Neural progenitor cell (in vitro differentiated cells): ENCODE results near the gene ADGRD1.

Source experiments
- EZH2 ChIP-seq: fragments of 200-600 bp; sonication (generic); IDR thresholded peaks from 2 replicates; pipeline ENCODE4 v1.6.1; 2017; ENCODE audit warnings: antibody characterized with exemption, mild to moderate bottlenecking, moderate library complexity
- EZH2phosphoT487 ChIP-seq: fragments of 200-600 bp; sonication (generic); IDR thresholded peaks from 2 replicates; pipeline ENCODE4 v1.6.1; 2017; ENCODE audit warnings: antibody characterized with exemption
- TF ChIP-seq, protein P1 (sequence below): fragments of 200-600 bp; sonication (generic); IDR thresholded peaks from 2 replicates; pipeline ENCODE4 v1.5.1; 2017; ENCODE audit warnings: antibody characterized with exemption, mild to moderate bottlenecking

DNA sequence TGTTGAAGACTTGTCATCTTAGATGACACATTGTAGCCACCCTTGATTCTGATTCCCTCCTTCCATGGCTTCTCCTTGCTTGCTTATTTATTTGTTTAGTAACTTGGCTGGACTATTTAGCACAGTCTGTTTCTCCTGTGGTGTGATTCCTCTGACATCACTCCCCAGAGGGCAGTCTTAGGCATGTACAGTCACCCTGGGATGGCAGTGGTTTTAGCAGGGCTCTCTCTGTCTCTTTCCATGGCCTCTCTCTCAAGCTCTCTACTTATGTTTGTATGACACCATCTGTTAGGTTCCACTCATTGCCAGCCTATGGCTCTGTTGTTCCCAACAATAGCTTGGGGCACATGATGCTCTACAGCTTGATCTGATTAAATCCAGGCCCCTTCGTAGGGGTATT lies 158.3 kb downstream of the ADGRD1 start:
- TF ChIP-seq, protein P1, sequence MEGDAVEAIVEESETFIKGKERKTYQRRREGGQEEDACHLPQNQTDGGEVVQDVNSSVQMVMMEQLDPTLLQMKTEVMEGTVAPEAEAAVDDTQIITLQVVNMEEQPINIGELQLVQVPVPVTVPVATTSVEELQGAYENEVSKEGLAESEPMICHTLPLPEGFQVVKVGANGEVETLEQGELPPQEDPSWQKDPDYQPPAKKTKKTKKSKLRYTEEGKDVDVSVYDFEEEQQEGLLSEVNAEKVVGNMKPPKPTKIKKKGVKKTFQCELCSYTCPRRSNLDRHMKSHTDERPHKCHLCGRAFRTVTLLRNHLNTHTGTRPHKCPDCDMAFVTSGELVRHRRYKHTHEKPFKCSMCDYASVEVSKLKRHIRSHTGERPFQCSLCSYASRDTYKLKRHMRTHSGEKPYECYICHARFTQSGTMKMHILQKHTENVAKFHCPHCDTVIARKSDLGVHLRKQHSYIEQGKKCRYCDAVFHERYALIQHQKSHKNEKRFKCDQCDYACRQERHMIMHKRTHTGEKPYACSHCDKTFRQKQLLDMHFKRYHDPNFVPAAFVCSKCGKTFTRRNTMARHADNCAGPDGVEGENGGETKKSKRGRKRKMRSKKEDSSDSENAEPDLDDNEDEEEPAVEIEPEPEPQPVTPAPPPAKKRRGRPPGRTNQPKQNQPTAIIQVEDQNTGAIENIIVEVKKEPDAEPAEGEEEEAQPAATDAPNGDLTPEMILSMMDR = no peak
- no peak for TF ChIP-seq EZH2
- TF ChIP-seq EZH2phosphoT487 = no peak
